NCI-H2029 treated with DMSO at 0.1 percent for 48 hours (cell line): ENCODE data around the gene IQCM.

Experiments used
- DNase-seq: peaks from one replicate; lab custom pipeline; 2025; lab: John Stamatoyannopoulos, UW

The IQCM gene

DNA sequence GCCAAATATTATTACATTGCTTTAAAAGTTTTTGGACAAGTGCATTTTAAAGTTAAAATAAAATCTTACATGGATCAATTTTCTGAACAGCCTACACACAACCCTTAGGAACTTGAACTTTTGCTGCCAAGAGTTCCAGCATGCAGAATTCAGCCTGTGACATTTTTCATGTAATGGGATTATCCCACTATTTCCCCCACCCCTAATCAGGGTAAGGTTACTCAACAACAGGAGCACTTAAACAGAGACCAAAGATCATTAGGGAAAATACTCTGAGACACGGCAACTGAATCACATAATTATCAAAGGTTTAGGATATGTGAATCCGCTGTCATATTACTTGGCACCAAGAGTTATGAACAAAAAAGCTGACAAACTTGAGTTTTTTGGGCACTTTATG is 47.2 kb downstream of the IQCM start:
- no peak for DNase-seq

DNA sequence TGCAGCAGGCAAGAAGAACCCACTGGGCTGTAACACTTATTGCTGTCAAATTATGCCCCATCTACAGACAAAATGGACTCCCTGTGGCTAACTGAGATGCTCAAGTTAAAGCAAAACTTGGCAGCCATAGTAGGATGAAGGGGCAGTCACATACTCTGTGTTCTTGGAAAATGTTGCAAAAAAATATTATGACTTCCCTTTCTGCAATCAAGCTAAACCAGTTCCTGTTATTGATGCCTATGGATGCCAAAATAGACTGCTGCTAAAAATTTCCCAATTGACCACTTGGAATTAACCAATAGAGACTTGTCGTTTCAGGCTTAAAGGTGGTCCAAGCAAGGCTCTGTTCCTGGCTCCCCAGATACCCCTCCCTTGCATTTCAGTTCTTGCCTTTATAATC is 49.5 kb downstream of the IQCM start:
- DNase-seq = no peak

DNA sequence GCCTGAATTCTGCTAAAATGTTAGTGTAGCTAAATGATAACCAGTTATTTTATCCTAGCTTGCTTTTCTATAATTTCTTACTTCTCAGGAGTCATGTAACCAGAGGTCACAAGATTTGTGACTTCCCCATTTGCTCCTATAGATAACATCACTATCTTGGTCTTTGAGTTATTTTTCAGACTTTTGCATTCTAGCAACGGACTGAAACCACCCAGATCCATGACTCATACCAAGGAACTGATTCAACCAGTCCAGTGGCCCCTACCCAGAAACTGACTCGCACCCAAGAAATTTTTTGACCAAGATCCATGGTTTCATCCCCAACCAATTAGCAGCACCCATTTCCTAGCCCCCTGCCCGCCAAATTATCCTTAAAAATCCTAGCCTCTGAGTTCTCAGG is 50.0 kb downstream of the IQCM start:
- no peak for DNase-seq

DNA sequence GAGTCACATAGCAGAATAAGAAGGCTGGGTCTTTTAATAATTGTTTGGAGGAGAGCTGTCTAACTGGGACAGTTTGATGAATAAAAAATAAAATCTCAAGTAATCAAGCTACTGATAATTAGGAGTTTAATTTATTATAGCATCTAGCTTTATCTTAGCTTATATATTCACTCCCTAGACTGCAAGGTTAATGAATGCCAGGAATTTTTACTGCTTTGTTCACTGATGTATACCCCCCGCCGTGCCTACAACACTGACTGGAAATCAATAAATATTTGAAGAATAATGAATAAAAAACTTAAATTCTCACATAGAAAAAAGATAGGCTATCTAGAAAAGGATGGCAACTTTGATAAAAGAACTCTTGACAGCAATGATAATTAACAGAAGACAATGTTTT is 59.7 kb downstream of the IQCM start:
- no peak for DNase-seq

DNA sequence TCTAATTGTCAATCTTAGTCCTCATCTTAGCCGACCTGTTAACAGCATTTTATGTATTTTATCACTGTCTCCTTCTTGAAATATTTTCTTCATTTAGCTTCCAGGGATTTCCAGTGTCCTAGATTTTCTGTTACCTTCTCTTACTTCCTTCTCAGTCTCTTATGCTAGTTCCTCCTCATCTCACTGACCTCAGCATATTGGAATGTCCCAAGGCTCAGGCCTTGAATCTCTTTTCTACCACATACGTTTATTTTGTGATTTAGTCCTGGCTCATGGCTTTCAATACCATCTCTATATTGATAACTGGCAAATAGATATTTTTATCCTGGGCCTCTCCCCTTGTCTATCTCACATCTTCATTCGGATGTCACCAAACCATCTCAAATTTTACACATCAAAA is 61.1 kb downstream of the IQCM start:
- DNase-seq = no peak

DNA sequence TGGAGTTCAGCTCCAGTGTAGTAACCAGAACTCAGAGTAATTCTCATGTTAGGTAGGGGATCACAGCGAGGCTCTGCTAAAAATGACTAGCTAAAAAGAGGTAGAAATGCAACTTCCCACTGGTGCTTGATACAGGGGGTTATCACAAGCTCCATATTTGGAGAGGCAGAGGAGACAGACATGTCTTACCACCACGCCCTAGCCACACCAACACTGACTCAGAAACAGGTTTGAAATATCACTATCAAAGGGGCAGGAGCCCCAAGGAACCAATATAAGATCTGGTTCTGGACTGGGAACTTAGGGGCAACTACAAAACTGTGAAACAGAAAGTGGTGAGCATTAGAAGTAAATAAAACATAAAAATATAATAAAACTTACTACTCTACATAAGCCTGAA is 62.9 kb downstream of the IQCM start:
- no peak for DNase-seq

DNA sequence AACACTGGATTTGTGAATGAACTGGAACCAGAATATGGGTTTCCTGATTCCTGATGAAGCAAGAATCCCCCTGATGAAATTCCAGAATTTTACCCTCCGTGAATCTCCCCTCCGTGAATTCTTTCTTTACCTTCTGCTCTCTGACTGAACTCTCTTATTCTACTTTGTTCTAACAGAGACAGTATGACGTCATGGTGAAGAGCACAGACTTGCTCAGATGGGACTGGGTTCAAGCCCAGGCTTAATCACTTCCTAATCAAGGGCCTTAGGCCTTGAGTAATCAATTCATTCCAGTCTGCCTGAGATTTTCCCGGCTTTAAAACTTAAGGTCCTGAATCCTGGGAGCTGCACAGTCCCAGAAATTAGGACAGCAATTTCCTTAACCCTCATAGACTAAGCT is 64.5 kb downstream of the IQCM start:
- no peak for DNase-seq

DNA sequence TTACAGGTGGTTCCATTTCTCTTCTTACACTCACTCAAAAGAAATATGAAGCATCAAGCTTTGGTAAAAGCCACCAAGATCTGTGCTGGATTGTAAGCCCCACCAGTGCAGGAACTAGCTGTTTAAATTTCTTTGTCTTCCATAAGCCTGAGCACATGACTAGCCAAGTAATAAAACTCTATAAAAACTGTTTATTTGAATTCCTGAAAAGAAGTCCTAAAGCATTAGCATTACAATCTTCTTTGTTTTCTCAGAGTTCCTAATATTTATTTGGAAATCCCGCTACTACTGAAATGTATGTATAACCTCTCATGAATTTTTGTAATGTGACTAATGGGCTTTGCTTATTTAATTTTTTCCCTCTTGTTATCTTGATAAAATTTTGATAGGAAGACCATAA is 65.9 kb downstream of the IQCM start:
- DNase-seq = no peak

DNA sequence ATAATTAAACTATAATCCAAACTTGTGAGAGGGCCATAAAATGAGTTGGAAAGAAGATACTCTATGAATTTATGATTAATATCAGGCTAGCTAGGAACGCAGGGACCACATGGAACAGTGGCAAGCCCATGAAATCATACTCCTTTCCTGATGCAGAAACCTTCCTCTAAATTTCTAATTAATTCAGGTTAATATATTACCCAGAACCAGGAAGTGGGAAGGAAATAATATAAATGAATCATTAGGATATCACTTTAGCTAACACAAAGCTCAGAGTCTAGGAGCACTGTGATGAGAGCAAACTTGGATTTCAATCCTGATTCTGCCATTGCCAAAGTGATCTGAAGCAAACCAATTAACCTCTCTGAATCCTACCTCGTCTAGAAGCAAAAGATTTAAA is 68.0 kb downstream of the IQCM start:
- no peak for DNase-seq

DNA sequence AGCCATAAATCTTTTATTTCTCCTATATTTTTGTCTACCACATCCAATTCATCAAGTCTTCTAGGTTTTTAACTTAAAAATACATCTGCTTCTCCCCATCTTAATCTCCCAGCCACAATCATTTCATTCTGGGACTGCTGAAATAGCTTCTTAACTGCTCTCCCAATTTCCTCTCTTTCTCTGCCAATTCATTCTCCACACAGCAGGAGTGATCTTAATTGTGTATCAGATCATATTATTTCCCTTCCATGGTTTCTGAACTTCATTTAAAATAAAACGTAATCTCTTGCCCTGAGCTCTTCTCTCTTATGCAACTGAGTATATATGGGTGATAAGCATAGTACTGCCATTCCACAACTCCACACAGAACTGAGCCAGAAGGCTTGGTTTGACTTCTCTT is 69.4 kb downstream of the IQCM start:
- no peak for DNase-seq

DNA sequence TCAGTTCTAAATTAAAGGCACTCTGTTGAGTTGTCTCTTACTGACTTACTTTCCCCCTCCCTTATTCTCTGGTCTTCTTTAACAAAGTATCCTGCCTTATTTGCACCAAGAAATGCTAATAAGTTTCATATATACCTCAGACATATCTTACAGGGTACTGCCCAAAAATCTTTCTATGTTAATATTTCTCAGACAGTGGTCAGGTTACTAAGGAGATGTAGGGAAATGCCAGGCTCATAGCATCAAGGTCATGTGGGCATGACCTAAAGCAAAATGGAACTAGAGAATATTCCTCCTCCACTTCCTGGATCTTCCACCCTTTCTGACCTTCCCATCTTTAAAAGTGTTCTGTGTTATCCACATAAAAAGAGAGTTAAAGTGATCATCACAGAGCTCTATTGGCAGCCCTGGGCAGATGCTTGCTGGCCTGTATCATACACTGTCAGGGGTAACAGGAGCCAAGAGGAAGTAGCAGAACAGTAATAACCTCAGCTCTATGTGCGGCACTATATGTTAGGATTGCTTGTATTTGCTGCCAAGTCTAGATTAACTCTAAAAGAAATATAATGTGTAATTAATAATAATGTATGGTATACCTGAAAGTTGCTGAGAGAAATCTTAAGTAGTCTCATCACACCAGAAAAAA is 74.3 kb downstream of the IQCM start:
- DNase-seq = no peak

DNA sequence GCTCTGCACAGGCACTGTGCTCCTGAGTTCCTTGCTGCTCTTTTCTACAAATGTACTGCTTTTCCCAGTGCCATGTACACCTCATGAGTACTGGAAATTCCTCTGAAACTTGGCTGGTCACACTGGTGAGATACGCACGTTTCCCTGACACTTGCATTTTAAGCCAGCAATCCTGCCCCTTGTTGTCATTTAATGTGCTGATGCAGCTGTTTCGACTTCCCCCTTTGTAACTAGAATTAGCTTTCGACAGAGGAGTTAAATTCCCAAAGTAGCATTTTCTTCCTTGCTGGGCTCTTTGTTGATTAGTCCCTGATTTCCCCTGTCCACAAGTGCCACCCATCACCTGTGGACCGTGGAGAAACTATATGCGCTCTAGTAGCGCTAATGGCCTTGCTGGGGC is 77.5 kb downstream of the IQCM start:
- no peak for DNase-seq

DNA sequence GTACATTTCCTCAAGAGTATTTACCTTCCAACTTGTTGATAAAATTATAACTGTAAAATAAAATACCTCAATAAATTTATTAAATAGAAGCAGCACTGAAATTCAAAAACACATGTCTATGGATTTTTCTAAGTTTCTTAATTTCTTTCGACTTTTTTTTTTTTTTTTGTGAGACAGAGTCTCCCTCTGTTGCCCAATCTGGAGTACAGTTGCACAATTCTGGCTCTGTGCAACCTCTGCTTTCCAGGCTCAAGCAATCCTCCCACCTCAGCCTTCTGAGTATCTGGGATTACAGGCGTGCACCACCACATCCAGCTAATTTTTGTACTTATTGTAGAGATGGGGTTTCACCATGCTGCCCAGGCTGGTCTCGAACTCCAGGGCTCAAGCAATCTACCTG is 79.8 kb downstream of the IQCM start:
- DNase-seq = no peak

DNA sequence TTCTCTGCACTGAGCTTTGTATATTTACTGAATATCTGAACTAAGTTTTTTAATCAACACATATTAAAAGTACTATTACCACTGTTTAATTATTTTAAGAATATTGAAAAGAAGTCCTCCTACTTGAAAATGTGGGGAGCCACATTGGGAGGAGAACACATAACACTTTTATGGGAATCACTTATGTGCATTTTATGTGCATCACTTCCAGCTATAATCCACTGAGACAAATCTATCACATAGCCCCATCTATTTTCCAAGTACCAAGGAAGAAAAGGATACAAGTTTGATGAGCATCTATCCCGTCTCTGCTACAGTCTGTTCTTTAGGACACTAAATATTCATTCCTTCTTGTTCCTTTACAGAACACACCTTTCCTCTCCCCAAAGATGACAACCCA is 87.2 kb downstream of the IQCM start:
- DNase-seq = no peak

DNA sequence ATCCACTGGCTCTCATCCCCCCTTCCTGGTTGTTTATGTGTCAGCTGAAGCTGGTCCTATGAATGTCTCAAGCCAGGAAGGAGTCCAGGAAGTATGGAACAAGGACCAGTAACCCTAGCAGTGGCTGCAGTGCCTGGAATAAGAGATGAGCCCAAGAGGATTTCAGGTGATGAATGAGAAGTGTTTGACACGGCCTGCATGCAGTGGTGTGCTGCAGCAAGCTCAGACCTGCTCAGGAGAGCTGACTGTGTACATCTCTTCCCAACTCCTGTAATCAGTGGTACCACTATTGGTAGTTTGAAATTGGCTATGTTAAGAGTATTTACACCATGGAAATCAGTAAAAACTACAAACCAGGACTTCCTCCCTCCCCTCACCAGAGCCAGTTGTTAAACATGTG is 88.0 kb downstream of the IQCM start:
- no peak for DNase-seq

DNA sequence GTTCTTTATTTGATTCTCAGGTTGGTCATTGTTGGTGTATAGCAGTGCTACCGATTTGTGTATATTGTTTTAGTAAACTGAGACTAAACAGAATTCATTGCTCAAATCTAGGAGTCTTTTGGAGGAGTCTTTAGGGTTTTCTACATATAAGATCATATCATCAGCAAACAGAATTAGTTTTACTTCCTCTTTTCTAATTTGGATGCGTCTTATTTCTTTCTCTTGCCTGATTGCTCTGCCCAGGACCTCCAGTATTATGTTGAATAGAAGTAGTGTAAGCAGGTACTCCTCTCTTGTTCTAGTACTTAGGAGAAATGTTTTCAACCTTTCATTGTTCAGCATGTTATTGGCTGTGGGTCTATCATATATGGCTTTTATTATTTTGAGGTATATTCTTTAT is 92.6 kb downstream of the IQCM start:
- DNase-seq = no peak

DNA sequence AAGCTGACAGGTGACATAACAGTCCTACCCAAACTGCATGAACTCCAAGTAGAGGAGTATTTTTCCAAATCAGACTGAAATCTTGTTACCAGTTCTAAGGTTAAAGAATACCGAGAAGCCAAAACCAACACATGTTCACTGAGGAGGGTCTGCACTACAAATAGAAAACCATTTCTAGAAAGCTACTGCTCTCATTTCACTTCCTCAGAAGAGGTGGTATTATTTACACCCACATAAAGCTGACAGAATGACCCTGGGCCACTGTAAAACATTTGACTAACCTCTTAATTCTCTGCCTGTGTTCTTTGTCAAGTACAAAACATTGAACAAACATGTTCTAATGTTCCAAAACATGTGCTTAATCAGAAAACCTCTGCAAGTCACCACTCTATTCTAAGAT is 95.8 kb downstream of the IQCM start:
- DNase-seq = no peak

DNA sequence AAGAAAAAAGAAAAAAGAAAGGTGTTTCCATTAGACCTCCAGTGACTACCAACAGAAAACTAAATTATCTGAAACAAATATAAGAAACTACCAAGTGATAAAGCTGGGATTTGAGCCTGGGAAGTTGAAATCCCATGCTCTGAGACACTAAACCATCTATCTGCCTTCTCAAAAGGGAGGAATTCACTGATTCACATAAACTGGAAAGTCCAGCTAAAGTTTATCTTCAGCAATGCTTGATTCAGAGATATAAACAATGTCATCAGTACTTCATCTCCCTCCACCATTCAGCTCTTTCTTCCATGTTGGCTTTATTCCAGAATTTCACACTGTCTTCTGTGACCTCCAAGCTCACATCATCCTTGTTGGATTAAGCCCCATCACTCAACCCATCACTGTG is 96.3 kb downstream of the IQCM start:
- DNase-seq = no peak

DNA sequence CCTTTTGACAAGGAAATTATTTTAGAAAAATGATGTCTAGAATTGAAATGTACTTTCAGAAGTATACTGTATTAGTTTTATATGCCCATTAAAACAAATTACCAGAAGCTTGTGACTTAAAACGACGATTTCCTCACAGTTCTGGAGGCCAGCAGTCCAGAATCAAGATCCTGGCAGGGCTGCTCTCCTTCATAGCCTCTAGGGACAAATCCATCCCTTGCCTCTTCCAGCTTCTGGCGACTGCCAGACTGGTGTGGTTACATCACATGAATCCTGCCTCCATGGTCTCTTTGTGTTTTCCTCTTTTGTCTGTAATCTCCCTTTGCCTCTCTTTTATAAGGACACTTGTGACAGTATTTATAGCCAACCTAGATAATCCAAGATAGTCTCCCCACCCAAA is 97.1 kb downstream of the IQCM start:
- no peak for DNase-seq

DNA sequence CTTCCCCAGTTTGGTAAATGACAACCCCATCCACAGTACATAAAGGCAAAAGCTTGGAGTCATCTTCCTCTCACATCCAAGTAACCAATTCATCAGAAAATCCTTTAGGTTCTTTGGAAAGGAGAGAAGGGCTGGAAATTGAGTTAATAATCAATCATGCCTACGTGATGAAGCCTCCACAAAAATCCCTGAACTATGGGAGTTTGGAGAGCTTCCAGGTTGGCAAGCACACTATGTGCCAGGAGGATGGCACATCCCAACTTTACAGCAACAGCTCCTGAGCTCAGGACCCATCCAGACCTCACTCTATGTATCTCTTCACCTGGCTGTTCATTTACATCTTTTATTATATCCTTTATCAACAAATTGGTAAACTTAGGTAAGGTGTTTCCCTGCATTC is 98.9 kb downstream of the IQCM start:
- DNase-seq = no peak

DNA sequence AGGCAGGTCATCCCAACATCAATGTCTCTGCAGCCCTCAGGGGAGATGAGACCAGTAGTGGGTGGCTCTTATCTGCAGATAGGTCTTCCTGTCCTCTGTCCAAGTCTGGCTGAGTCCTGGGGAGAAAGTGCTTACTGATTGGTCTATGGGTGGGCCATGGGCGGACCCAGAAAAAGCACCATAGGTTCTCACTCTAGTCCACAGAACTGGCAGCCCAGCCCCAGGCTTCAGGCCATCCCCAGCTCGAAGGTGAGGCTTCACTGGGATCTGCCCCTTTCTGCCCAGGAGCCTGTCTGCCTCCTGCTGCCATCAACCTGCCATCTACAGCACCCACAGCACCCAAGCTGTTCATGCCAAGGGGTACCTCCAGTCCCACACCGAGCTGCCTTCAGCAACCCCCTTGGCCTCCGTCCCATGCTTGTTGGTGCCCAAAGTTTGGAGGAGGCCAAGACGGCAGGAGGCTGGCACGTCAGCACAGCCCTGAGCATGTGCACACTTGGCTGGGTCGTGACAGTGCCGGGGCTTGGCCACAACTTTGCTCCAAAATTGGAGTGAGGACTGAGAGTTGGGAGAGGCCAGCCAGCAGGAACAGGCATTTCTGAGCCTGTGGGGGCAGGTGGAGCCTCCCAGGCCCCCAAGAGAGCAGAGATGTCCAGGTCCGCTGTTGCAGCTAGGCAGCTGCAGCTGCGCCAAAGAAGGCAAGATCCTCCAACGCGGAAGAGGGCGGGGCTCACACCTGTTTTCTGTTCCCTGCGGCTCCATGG is 99.6 kb downstream of the IQCM start:
- DNase-seq = no peak

DNA sequence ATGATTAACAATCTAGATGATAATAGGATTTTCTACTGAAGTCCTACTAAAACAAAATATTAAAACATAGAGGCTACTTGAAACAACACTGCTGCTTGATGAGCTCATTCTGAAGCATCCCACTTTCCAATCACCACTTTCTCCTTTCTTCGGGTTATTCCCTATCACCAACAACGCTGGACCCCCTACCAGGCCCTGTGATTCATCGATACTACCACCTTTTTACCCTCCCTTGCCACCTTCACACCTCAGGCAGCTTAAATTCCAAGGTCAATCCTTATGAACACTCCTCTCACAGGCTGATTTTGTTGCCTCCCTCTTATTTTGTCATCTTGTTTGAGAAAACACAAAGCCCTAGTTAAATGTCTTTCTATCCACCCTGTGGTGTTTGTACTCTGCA is 102.6 kb downstream of the IQCM start:
- DNase-seq = no peak

DNA sequence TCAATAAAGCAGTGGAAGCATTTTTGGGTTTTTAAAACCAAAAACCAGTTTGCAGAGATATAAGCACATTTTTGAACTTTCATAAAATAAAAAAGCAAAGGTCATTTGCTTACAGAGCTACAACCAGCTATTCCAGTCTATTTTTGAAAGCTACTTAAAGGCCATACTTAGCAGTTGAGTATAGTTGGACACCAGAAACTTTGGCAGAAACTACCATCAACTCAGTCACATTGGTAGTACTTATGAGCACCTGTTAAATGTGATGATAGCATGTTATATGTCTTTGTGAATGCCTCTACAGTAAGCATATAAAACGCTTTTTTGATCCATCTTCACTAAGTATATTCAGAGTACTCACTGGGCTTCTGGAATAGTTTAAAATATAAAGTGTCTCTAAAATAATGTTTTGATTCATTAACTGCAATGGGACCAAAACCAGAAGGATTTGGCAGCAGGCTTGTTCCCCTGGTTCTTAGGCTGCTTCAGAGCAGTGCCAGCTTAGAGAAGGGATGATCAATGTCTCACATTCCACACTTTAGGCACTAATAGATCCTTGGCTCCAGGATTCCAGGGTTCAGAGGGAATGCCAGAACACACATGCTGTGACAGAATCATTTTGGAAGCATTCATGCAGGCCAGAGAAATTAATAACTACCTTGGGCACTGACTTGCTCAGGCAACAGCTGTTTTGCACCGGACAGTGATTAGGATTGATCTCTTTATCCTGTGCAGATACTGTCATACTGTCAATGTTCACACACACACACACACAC is 103.9 kb downstream of the IQCM start:
- no peak for DNase-seq
